NCI-H2107 (cell line): ENCODE data around the gene PECR.

ENCODE experiments used
- DNase-seq: peaks from one replicate; lab custom pipeline; 2025; lab: John Stamatoyannopoulos, UW

PECR gene

GRCh38 chr2:216081487-216082116 lies at the start of gene PECR, which contains the start of gene TMEM169:
Gene PECR, minus strand, starts transcription at chr2:216081809. Its CDS starts 68 bp downstream, at chr2:216081741.
Gene TMEM169, plus strand, starts transcription at chr2:216081919. Its CDS starts 14,045 bp downstream, at chr2:216095964.
- DNase-seq, result peak; percentile 66

DNA sequence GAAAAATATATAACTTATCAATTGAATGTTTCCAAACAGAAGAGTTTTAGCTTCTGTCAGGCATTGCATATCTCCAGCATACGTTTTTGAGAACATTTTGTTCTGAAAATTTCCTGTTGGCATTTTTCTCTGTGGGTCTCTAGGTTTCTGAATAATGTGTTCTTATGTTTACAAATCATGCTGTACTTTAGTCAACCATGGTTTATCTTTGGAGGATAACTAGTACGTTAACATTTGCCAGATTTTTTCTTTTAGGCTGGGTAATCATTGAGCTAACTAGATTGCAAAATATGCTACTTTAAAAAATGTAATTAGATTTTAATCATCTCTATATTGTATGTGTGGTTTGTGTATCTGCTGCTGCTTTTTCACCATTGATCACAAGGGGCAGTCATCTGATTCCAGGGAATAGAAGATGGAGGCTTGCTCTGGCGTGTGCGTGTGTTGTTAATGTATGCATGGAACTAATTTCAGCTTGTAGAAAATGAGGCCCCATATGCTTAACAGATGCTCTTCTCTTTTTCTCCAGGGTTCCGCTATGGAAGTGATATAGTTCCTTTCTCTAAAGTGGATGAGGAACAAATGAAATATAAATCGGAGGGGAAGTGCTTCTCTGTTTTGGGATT lies 48.9 kb upstream of the PECR start:
- DNase-seq, result no peak

DNA sequence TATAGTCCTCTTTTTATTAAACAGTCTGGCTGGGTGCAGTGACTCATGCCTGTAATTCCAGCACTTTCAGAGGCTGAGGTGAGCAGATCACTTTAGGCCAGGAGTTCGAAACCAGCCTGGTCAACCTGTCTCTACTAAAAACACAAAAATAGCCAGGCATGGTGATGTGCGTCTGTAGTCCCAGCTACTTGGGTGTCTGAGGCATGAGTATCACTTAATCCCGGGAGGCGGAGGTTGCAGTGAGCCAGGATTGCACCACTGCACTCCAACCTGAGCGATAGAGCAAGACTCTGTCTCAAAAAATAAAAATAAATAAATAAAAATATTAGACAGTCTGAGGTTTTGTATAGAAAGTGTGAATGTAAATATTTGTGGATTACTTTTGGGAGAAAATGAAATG lies 45.3 kb upstream of the PECR start:
- DNase-seq, result no peak

DNA sequence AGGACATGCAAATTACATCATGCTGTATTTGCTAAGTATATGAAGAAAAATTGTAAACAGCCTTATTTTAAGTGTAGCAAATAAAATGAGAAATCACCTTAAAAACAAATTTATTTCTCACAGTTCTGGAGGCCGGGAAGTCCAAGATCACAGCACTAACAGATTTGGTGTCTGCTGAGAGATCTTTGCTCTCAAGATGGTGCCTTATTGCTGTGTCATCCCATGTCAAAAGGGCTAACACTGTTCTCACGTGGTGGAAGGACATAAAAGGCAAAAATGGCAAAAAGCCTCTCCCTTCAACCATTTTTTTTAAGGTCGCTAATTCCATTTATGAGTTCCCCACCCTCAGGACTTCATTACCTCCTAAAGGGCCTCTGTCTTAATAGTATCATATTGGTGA lies 39.6 kb upstream of the PECR start:
- DNase-seq, result no peak

DNA sequence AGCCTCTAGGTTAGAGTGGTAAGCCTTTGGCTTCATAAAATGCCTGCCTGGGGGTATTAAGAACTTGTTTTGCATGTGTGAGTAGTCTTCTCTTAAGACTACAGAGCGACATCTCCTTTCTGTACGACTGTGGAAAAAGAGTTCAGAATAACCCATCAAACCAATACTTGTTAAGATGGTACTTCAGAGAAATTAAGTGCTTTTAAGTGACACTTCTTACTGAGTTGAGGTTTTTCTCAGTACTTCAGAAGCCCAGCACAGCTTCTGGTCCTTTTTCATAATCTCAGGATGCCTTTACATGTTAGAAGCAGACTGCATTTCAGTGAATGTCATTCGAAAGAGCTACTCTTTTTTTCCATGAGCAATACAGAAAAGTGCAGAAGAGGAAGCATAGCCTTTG lies 38.4 kb upstream of the PECR start:
- DNase-seq, result no peak

- DNase-seq, result no peak
Measured at GRCh38 chr2:216119146-216119545, 37.5 kb upstream of the PECR start.

DNA sequence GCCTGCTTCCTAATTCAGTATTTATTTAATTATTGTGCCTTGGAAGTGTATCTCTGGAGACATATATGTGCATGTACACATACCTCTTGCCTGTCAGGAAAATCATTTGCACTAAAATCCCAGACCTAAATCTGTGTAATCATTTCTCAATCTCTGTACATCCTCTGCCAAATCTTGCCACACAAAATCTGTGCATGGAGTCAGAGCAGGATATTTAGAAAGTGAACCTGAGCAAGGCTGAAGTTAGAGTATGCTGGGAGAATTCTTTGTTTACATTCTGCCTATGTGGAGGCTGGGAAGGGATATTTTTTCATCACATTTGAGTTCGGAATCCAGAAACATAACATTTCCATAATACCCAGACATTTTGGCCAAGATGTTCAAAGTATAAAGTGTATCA lies 36.9 kb upstream of the PECR start:
- DNase-seq, result no peak

GRCh38 chr2:216117561-216118340 lies 36.1 kb upstream of the PECR start:
- no peak for DNase-seq

DNA sequence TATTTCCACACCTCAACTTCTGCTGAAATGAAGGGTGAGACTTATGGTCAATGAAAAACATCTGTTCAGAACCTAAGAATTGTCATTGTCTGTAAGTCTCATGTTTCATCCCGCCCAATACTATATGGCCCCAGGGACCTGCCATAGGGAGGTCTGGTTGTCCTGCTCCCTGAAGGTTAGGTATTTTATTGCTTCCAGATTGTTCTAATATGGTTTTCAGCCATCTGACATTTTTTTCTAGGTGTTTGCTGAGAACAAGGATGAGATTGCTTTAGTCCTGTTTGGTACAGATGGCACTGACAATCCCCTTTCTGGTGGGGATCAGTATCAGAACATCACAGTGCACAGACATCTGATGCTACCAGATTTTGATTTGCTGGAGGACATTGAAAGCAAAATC lies 34.8 kb upstream of the PECR start:
- no peak for DNase-seq

DNA sequence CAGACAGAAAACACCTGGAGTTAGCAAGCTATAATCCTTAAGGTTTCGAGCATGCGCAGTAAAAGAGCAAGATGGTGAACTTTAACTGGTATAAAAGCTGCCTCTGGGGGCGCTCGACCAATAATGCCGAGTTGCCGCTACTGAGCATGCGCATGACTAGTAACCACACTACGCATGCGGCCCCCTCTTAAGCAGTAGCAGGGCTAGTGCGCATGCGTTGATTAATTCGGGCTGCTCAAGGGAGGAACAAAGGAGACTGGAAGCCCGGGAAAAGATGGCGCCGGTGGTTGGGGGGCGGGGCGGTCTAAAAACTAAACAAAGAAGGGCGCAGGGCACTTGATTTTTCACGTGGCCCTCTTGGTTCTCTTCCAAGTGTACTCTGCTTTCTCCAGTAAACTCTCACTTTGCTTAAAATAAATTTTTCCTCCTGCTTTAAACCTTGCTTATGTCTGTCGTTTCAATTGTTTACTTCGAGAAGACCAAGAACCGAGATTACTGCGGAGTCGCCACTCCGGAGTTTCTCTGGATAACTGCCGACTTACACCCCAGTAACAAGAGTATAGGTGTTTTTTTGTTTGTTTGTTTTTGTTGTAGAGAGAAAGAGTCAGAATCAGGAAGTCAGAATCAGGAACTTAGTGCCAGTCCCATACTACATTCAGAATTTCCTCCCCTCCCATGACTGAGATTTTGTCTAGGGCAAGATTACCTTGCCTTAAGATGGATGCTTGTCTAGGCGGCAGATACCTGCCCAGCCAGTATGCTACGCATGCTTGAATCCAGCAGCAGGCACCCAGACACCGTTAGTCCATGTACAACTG lies 33.3 kb upstream of the PECR start:
- DNase-seq, result peak; percentile 96

- DNase-seq, result no peak
Measured at GRCh38 chr2:216114382-216114713, 32.7 kb upstream of the PECR start.

DNA sequence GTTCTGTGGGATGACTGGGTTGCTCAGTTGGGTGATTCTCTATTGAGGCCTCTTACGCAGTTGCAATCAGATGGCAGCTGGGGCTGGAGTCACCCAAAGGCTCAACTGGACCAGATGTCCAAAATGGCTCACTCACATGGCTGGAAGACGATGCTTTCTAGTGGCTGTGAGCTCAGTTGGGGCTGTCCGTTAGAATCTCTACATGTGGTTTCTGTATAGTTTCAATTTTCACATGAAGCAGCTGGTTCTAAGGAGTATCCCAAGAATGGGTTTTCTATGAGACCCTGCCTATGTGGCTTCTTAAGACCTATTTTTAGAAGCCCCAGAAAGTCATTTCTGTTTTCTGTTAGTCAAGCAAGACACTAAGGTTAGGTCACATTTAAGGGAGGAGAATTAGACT lies 32.0 kb upstream of the PECR start:
- no peak for DNase-seq

- DNase-seq, result no peak
Measured at GRCh38 chr2:216112926-216113325, 31.3 kb upstream of the PECR start.

- no peak for DNase-seq
Measured at GRCh38 chr2:216111122-216111521, 29.5 kb upstream of the PECR start.

DNA sequence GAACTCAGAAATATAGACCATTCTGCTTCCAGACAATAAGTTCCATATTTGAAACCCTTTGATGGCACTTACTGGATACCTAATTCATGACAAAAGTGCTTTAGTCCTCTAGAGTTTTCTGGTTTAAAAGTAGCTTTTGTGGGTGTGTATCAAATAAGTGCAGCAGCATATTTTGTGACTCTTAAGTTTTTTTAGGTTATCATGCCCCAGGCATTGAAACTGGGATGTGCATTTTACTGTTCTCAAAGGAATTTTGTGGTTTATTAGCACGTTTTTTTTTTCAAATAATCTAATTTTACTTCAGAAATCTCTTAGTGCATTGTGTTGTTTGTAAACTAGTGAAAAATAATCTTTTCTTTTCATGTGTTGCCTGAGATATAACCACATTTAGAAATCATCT lies 29.0 kb upstream of the PECR start:
- DNase-seq, result no peak

DNA sequence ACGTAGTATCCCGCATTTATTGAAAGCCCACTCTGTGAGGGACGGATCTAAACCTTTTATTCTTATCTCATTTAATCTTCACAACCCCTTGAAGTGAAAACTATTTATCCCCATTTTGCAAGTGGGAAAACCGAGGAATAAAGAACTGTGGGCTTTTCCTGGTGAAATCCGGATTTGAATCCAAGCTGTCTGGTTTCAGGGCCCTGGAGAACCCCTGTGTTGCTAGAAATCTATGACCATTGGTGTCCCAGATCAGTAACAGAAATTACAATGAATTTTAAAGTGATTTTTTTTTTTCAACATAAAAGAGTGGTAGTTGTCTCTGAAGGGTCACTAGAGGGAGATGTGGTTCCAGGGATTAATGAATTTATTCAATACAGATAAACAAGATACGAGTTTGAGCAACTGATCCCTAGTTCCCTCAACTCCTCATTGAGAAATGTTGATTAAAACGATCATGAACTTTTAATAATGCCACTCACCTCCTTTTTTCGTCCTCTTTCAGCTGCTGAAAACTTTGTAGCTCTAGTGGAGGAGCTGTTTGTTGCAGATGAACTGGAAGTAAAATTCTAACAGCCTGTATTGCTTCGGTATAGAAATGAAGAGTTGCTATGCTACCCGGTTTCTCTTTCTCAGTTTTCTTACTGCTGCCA lies 28.5 kb upstream of the PECR start:
- no peak for DNase-seq

DNA sequence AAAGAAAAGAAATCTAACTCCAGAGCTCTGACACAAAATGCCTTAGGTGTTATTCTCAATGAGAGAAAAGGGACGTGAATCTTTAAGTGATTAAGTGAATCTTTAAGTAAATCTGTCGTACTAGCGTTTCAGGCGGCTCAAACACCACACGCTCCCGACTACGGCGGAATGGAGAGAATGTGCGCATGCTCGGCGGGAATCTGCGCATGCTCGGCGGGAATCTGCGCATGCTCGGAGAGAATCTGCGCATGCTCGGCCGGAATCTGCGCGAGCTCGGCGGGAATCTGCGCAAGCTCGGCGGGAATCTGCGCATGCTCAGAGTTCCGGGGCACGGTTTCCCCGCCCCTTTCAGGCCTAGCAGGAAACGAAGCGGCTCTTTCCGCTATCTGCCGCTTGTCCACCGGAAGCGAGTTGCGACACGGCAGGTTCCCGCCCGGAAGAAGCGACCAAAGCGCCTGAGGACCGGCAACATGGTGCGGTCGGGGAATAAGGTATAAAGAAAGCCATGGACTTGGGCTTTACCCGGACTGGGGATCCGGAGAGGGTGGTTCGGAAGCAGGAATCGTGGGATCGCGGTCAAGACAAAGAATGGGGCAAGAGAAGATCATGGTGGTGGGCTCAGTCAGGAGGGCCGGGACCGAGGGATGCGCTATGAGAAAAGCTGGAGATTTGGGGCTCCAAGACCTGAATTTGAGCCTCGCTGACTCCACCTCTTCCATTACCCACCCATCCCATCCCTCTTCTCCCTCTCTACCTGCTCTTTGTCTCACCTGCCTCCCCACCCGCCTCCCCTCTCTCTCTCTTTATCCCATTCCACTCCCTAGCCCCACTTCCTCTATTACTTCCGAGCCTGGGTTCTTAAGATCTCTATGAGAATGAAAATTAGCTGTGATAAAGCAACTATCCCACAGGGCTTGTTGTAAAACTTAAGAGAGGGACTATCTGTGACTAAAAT lies 27.6 kb upstream of the PECR start, which contains the start of gene XRCC5:
Gene XRCC5, plus strand, starts transcription at position 382 of the 955 bp plus-strand sequence. Its CDS starts 89 bp downstream, at position 471.
- DNase-seq, result peak; percentile 97

DNA sequence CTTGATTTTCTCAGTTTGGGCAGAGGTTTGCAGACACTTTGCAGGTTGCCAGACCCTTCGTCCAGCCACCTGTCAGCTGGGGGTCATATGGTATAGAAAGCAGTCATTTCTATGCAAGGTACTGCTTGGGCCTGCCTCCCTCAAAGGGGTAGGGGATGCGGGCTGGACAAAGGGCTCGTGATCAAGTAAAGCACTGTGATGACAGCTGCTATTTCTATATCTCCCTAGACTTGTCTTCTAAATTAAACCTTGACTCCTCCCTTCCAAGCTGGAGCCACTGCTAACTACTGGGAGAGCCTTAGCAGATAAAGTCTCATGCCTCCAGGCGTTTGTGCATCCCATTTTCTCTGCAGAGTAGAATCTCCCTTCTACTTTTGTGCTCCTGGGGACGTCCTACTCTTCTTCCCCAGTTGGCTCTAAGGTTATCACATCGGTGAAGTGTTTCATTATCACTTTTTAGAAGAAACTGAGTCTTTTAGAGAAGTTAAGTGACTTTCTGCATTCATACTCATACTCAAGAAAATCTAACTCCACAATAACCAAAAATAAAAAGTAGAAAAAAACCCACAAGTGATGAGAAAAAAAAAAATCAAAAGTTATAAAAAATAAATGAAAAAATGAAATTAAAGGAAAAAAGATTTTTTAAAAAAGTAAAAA lies 26.8 kb upstream of the PECR start:
- DNase-seq, result no peak

DNA sequence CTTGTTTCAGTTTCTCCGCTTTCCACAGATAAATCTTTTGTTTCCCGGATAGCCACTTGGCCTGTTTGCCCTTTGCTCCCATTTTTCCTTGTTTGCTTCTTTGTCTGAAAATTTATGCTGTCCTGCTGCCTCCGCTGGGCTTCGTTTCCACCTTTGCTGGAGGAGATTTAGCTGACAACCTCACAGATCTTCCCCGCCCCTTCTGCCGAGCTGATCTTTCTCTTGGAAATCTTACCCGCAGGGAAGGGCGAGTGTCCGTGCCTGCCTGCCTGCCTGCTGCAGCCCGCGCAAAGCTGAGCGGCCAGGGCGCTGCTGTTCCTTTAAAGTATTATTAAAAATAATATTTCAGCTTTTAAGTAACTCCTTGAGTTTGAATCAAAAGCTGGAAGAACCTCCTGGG lies 26.2 kb upstream of the PECR start:
- DNase-seq, result no peak

GRCh38 chr2:216107320-216107719 lies 25.7 kb upstream of the PECR start:
- no peak for DNase-seq
